Adrenal gland (tissue), 12 donors: ENCODE measurements around the gene RSKR. TPM values are rescaled to one million over a fixed set of nuclear protein-coding genes. Genes with fewer than 3 reads are reported as not detected.

Experiments
- DNase-seq, 7 donors: peaks; one replicate each; pipeline ENCODE4 v3.0.0-alpha.2; 2019 to 2020
- H3K27ac ChIP-seq, 5 donors: fragments of 200-600 bp; sonication (generic) in 4 of 5; 1 replicate in 3 of 5; 2 replicates in 2 of 5; pipeline versions ENCODE4 v1.5.1 to v1.8.0; 2016 to 2020; ENCODE audit warnings: mild to moderate bottlenecking in 1 of 5
- H3K27me3 ChIP-seq: fragments of 200-600 bp; 2 replicates; pipeline ENCODE4 v1.8.0; 2021
- H3K36me3 ChIP-seq, 2 donors: fragments of 200-600 bp; replicated peaks in 1 of 2; 1 replicate in 1 of 2; 2 replicates in 1 of 2; pipeline versions ENCODE4 v1.5.1 to v1.8.0; 2018 to 2022
- H3K4me1 ChIP-seq, 2 donors: fragments of 200-600 bp; replicated peaks in 1 of 2; 1 replicate in 1 of 2; 2 replicates in 1 of 2; pipeline versions ENCODE4 v1.5.1 to v1.8.0; 2018 to 2021
- H3K4me3 ChIP-seq, 4 donors: fragments of 200-600 bp; sonication (generic) in 3 of 4; one replicate each; pipeline ENCODE4 v1.5.1; 2016 to 2018
- H3K9me3 ChIP-seq, 3 donors: fragments of 200-600 bp; sonication (generic) in 1 of 3; replicated peaks in 1 of 3; 1 replicate in 2 of 3; 2 replicates in 1 of 3; pipeline versions ENCODE4 v1.5.1 to v1.8.0; 2016 to 2021
- POLR2A ChIP-seq, 2 donors: fragments of 450-650 bp; IDR thresholded peaks; one replicate each; pipeline ENCODE4 v1.6.1; 2017; ENCODE audit warnings: antibody characterized with exemption in 2 of 2, mild to moderate bottlenecking in 2 of 2, moderate library complexity in 1 of 2
- WGBS, 4 donors: extraction: QIAGEN DNeasy Blood & Tissue Kit in 2 of 4; methylation state at CpG; one replicate each; pipeline versions ENCODE4 v1.1.5 to v1.1.7; 2013 to 2017; 5-methylcytosine and 5-hydroxymethylcytosine counted together
- intact Hi-C, 2 donors: fragments of 100-400 bp; cut with DNase I; formaldehyde crosslinking; loops; one replicate each; pipeline versions ENCODE4 v1.14.1 to v1.15.0; 2022 to 2023
- polyA plus RNA-seq, 3 donors: library from polyadenylated mRNA; stranded (reverse); fragments of 200-250 nt in 2 of 3; fragments of 350-450 nt in 1 of 3; fragmentation: Illumina TruSeq in 1 of 3; extraction: RNeasy Lipid Tissue Mini Kit (QIAGEN cat#74804) in 1 of 3; gene quantifications; one replicate each; pipeline ENCODE4 v1.2.3, GENCODE V29; 2013 to 2014
- total RNA-seq, 9 donors: library from RNA; depleted of rRNA in 4 of 9; stranded (reverse); fragments of >200 nt in 4 of 9; fragments of 120-200 nt in 1 of 9; fragmentation: NEBNext Ultra II Directional in 1 of 9; extraction: Animal tissue kit (Norgen Biotek cat#: 25700) in 1 of 9; gene quantifications; one replicate each; pipeline versions ENCODE4 v1.1.0 to v1.2.4, GENCODE V29; 2013 to 2023
- TF ChIP-seq, protein P1 (sequence below), 6 experiments: fragments of 450-650 bp in 4 of 6; fragments of 200-600 bp in 2 of 6; sonication (generic) in 1 of 6; IDR thresholded peaks; 1 replicate in 5 of 6; 2 replicates in 1 of 6; pipeline versions ENCODE4 v1.5.1 to v1.8.0; 2016 to 2021; ENCODE audit warnings: antibody characterized with exemption in 6 of 6, mild to moderate bottlenecking in 2 of 6, moderate library complexity in 1 of 6
- donor health status: healthy with polysubstance abuse.
- donor health status: Bipolar disorder and iron deficiency.
- donor health status: DM: yes; HTN: yes; CAD: no.
- donor health status: DM: no; HTN: no; CAD: no.
- donor health status: DM: no; HTN: no; CAD: no.
- donor health status: DM: yes; HTN: yes; CAD: no.

Gene RSKR
- total and polyA plus RNA-seq, 12 donors = 1.1 to 12.3 (median 5.1) TPM

DNA sequence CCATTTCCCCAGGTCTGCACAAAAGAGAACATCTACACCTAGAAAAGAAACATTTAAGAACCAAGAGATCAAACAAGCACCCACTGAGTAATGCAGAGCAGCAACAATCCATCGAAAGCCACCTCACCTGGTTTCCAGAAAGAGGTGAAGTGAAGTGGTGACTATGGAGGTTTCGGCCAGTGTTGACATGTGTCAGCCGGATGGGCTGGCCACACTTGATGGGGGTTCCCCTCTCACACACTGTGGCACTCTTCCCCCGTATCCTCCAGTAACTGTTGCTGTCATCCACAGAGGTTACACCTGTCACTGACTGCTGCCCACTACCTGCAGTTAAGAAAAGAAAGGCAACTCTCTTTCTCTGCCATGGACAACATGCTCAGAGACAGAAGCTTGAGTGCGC, 41.2 kb upstream of the RSKR start:
- TF ChIP-seq, protein P1, sequence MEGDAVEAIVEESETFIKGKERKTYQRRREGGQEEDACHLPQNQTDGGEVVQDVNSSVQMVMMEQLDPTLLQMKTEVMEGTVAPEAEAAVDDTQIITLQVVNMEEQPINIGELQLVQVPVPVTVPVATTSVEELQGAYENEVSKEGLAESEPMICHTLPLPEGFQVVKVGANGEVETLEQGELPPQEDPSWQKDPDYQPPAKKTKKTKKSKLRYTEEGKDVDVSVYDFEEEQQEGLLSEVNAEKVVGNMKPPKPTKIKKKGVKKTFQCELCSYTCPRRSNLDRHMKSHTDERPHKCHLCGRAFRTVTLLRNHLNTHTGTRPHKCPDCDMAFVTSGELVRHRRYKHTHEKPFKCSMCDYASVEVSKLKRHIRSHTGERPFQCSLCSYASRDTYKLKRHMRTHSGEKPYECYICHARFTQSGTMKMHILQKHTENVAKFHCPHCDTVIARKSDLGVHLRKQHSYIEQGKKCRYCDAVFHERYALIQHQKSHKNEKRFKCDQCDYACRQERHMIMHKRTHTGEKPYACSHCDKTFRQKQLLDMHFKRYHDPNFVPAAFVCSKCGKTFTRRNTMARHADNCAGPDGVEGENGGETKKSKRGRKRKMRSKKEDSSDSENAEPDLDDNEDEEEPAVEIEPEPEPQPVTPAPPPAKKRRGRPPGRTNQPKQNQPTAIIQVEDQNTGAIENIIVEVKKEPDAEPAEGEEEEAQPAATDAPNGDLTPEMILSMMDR (IDR thresholded peaks at IDR 0.05) = no peak
- TF ChIP-seq POLR2A (IDR thresholded peaks at IDR 0.05) = no peak
- Histone ChIP-seq H3K4me1 (peaks cover 0 to under 1% of the 10 kb centered on the region in 2 donors), H3K4me3 (no peak overlapping the region), H3K9me3 (no peaks in the 10 kb centered on the region), H3K27me3 (no peaks in the 10 kb centered on the region), H3K27ac (no peak overlapping the region), H3K36me3 (peaks cover 0 to 49% of the 10 kb centered on the region in 2 donors)
- intact Hi-C loops = loop anchor here in 1 of 2 donors (10.0 kb wide), 1 partner anchor 50 kb away; no protein-coding TSS in a partner anchor
- no peak for DNase-seq
- 92 to 99% (median 94%) methylated on average over 4 to 5 of the region's 5 CpGs for WGBS, 4 donors

DNA sequence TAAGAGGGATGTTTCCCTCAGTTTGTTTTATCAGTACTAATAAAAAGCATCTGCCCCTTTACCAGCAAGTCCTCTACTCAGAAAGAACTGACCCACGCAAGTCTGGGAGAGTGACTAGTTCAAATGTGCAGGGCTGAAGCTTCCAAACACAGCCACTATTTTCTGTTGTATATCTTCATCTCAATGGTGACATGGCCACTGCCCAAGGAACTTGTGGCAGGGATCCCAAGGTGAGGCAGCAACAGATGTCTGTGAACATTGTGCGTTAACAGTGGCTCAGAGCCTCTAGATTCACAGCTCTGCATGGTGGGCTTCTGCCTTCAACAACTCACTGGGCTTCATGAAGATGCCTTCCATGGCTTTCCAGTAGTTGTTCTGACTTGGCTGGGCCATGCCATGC, 34.7 kb upstream of the RSKR start:
- H3K36me3 ChIP-seq = peaks cover 0 to 30% of the 10 kb centered on the region in 2 donors

DNA sequence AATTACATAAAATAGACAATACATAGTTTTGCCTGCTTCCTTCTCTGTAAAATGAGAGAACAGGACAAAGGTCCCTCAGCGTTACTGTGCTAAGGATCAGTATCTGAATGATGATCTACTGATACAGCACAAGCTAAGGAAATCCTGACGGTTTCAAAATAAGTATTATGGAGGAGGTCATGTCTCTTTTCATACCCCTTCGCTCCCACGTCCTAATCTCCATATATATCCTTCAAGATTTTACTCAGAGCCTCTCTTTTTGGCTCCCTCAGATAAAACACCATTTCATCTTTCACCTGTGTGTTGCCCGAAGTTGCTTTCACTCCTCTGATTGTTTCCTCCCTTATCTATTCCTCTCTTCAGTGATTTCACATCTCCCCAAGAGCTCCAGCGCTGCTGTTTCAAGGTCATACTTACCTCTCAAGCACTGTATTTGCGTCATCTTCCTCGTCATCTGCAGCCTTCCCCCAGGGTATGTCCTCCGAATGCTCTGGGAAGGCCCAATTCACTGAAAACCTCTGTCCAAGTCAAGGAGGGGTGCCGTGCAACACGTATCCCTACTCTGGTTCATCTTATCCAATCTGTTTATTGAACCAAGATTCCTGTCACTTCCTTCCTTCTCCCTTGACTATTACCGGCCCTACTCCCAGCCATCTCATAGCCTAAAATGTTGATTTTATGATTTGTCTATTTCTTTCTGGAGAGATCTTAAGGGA, 32.2 kb upstream of the RSKR start:
- TF ChIP-seq, protein P1 (IDR thresholded peaks at IDR 0.05) = no peak
- peak in 1 of 2 donors; percentile 55 for TF ChIP-seq POLR2A (IDR thresholded peaks at IDR 0.05)
- DNase-seq = peak; percentile 72 to 92 (median 87)
- WGBS, 4 donors = 27 to 38% (median 29%) methylated on average over 12 of the region's 12 CpGs
- Histone ChIP-seq H3K9me3 (no peaks in the 10 kb centered on the region), H3K27ac (peak overlapping the region; percentile 87 to 99 (median 92)), H3K4me3 (peak overlapping the region in 1 of 4 donors; percentile 89), H3K36me3 (peaks cover 0 to 32% of the 10 kb centered on the region in 2 donors), H3K4me1 (peaks cover 30 to 54% of the 10 kb centered on the region in 2 donors), H3K27me3 (no peaks in the 10 kb centered on the region)
- intact Hi-C loops = no loop called here

More for the DNA sequence above, 34.7 kb upstream of the RSKR start:
- peak overlapping the region; percentile 29 to 92 (median 52) for H3K27ac ChIP-seq
- H3K27me3 ChIP-seq = no peaks in the 10 kb centered on the region
- TF ChIP-seq POLR2A (IDR thresholded peaks at IDR 0.05) = no peak
- TF ChIP-seq, protein P1 (IDR thresholded peaks at IDR 0.05) = no peak
- no peak overlapping the region for H3K4me3 ChIP-seq
- no peaks in the 10 kb centered on the region for H3K9me3 ChIP-seq
- intact Hi-C loops = no loop called here
- peak; percentile 57 to 84 (median 75) for DNase-seq
- peaks cover 26 to 42% of the 10 kb centered on the region in 2 donors for H3K4me1 ChIP-seq
- WGBS, 4 donors = 41 to 55% (median 47%) methylated on average over 2 of the region's 2 CpGs

DNA sequence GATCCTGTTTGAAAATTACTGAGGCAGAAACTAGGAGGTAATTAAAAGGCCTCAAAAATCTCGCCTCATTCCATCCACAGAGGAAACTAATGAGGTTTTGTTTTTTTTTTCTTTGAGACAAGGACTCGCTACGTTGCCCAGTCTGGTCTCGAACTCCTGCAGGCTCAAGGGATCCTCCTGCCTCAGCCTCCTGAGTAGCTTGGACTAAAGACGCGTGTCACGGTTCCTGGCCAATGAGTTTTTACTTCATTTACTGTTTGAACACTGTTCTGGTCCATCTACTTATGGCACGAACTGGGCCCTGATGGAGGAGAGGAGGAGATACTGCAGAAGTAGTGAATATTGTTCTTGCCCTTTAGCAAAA, 31.6 kb upstream of the RSKR start:
- intact Hi-C loops = no loop called here
- TF ChIP-seq POLR2A (IDR thresholded peaks at IDR 0.05) = no peak
- TF ChIP-seq, protein P1 (IDR thresholded peaks at IDR 0.05) = no peak
- Histone ChIP-seq H3K36me3 (peaks cover 0 to 39% of the 10 kb centered on the region in 2 donors), H3K4me1 (peaks cover 30 to 54% of the 10 kb centered on the region in 2 donors), H3K27me3 (no peaks in the 10 kb centered on the region), H3K27ac (peak overlapping the region; percentile 87 to 99 (median 92)), H3K9me3 (no peaks in the 10 kb centered on the region), H3K4me3 (peak overlapping the region in 2 of 4 donors; percentile 89)
- 25 to 35% (median 27%) methylated on average over 8 of the region's 8 CpGs for WGBS, 4 donors
- peak in 1 of 7 donors; percentile 38 for DNase-seq
